SK-N-SH treated with all-trans-retinoic acid at 6 μM for 48 hours (cell line): Measurements from ENCODE around the gene APRT.

Experiments
- ARNTL ChIP-seq: fragments of 450-650 bp; formaldehyde crosslinking; IDR thresholded peaks from 2 replicates; pipeline ENCODE4 v1.5.0; 2020; ENCODE audit warnings: low read depth, mild to moderate bottlenecking, moderate library complexity, borderline replicate concordance
- BACH2 ChIP-seq: fragments of 250-450 bp; sonication (Bioruptor Pico); IDR thresholded peaks from 2 replicates; pipeline ENCODE4 v1.9.0; 2021; ENCODE audit warnings: mild to moderate bottlenecking, borderline replicate concordance
- CREB5 ChIP-seq: fragments of 250-450 bp; sonication (Bioruptor Pico); IDR thresholded peaks from 2 replicates; pipeline ENCODE4 v1.5.1; 2020; ENCODE audit warnings: low read depth, mild to moderate bottlenecking, moderate library complexity
- CSRNP3 ChIP-seq: fragments of 250-450 bp; sonication (Bioruptor Pico); IDR thresholded peaks from 2 replicates; pipeline ENCODE4 v1.5.1; 2021; ENCODE audit warnings: mild to moderate bottlenecking, moderate library complexity
- OSR1 ChIP-seq: fragments of 250-450 bp; sonication (Bioruptor Pico); IDR thresholded peaks from 2 replicates; pipeline ENCODE4 v1.8.0; 2022; ENCODE audit warnings: moderate library complexity, mild to moderate bottlenecking, inconsistent platforms
- PATZ1 ChIP-seq: fragments of 250-450 bp; sonication (Bioruptor Pico); IDR thresholded peaks from 2 replicates; pipeline ENCODE4 v1.8.0; 2020; ENCODE audit warnings: mild to moderate bottlenecking, moderate library complexity, borderline replicate concordance
- RARB ChIP-seq: fragments of 250-450 bp; sonication (Bioruptor Pico); IDR thresholded peaks from 2 replicates; pipeline ENCODE4 v1.8.0; 2021; ENCODE audit warnings: mild to moderate bottlenecking, moderate library complexity
- TCF4 ChIP-seq: fragments of 250-450 bp; sonication (Bioruptor Pico); IDR thresholded peaks from 2 replicates; pipeline ENCODE4 v1.8.0; 2021; ENCODE audit warnings: mild to moderate bottlenecking, moderate library complexity, borderline replicate concordance
- ZFP30 ChIP-seq: fragments of 450-650 bp; formaldehyde crosslinking; IDR thresholded peaks from 2 replicates; pipeline ENCODE4 v1.5.0; 2022; ENCODE audit warnings: mild to moderate bottlenecking, moderate library complexity

- TF ChIP-seq TCF4 (CRISPR knock-in tag) (no peak), OSR1 (no peak), RARB (CRISPR knock-in tag) (no peak), ZFP30 (CRISPR knock-in tag) (no peak), CSRNP3 (CRISPR knock-in tag) (no peak), CREB5 (CRISPR knock-in tag) (no peak), PATZ1 (CRISPR knock-in tag) (no peak), BACH2 (no peak), ARNTL (no peak)
Measured at GRCh38 chr16:88773812-88774291, 37.9 kb downstream of the APRT start.
